GM19025 (cell line): ENCODE results near the gene GFPT1.

Source experiments
- ATAC-seq: cut with Tn5 transposase; IDR thresholded peaks from one replicate; pipeline ENCODE4 v1.9.1; 2021; ENCODE audit warnings: mild to moderate bottlenecking, low read depth, moderate library complexity; ENCODE audit not compliant: unreplicated experiment

GFPT1 gene

GRCh38 chr2:69298261-69298660 is 88.8 kb downstream of the GFPT1 start:
- no peak for ATAC-seq

- ATAC-seq, result no peak
These were observed 89.8 kb downstream of the GFPT1 start for GRCh38 chr2:69297216-69297615.

GRCh38 chr2:69296421-69296820 is 90.6 kb downstream of the GFPT1 start:
- no peak for ATAC-seq

GRCh38 chr2:69292256-69292655 is 94.8 kb downstream of the GFPT1 start:
- no peak for ATAC-seq

GRCh38 chr2:69291721-69292120 is 95.3 kb downstream of the GFPT1 start:
- no peak for ATAC-seq

GRCh38 chr2:69291004-69291650 is 95.9 kb downstream of the GFPT1 start:
- ATAC-seq, result no peak

GRCh38 chr2:69288429-69288828 is 98.6 kb downstream of the GFPT1 start:
- no peak for ATAC-seq

GRCh38 chr2:69287544-69287943 is 99.5 kb downstream of the GFPT1 start:
- ATAC-seq, result no peak

- ATAC-seq, result no peak
These were observed 101.6 kb downstream of the GFPT1 start for GRCh38 chr2:69285379-69285894.

GRCh38 chr2:69280796-69281412 is 106.1 kb downstream of the GFPT1 start:
- ATAC-seq, result no peak

GRCh38 chr2:69279931-69280681 is 106.9 kb downstream of the GFPT1 start:
- ATAC-seq, result no peak

GRCh38 chr2:69279211-69279610 is 107.8 kb downstream of the GFPT1 start:
- ATAC-seq, result no peak

- ATAC-seq, result no peak
These were observed 108.7 kb downstream of the GFPT1 start for GRCh38 chr2:69278366-69278765.

- ATAC-seq, result no peak
These were observed 111.5 kb downstream of the GFPT1 start for GRCh38 chr2:69275490-69275889.

GRCh38 chr2:69272803-69273471 is 114.1 kb downstream of the GFPT1 start:
- ATAC-seq, result no peak

GRCh38 chr2:69271831-69272257 is 115.2 kb downstream of the GFPT1 start:
- ATAC-seq, result no peak
